ENCODE measurements around the gene WNK4.

WNK4 gene

GRCh38 chr17:42773290-42774035, 6.9 kb upstream of the WNK4 start, which contains the start of gene VPS25:
VPS25 (plus strand) TSS chr17:42773449; CDS start chr17:42773476, 27 bp downstream.
- peak; percentile 39 for DNase-seq (ENCODE audit: extremely low read depth, low read depth)
- H3K4me3 ChIP-seq (replicated peaks; ENCODE audit: low read depth, low read length): peak within 1 kb of the TSS; percentile 98
- TF ChIP-seq CTCF (IDR thresholded peaks at IDR 0.05; ENCODE audit: low read depth, low read length, missing control alignments): no peak

- H3K4me3 ChIP-seq (replicated peaks; ENCODE audit: low read depth, low read length): peak overlapping the region; percentile 98
- no peak for TF ChIP-seq CTCF (IDR thresholded peaks at IDR 0.05; ENCODE audit: low read depth, low read length, missing control alignments)
- no peak for DNase-seq (ENCODE audit: extremely low read depth, low read depth)
These were observed 6.2 kb upstream of the WNK4 start for GRCh38 chr17:42774066-42774745.

GRCh38 chr17:42775534-42776098, 4.8 kb upstream of the WNK4 start:
- no peak for DNase-seq (ENCODE audit: extremely low read depth, low read depth)
- TF ChIP-seq CTCF (IDR thresholded peaks at IDR 0.05; ENCODE audit: low read depth, low read length, missing control alignments): no peak

GRCh38 chr17:42778570-42778969, 1.8 kb upstream of the WNK4 start:
- no peak for DNase-seq (ENCODE audit: extremely low read depth, low read depth)
- no peak for TF ChIP-seq CTCF (IDR thresholded peaks at IDR 0.05; ENCODE audit: low read depth, low read length, missing control alignments)
- H3K4me3 ChIP-seq (replicated peaks; ENCODE audit: low read depth, low read length): no peak overlapping the region

More at GRCh38 chr17:42775534-42776098, 4.8 kb upstream of the WNK4 start:
- no peak overlapping the region for H3K4me3 ChIP-seq (replicated peaks; ENCODE audit: low read depth, low read length)

- no peak overlapping the region for H3K4me3 ChIP-seq (replicated peaks; ENCODE audit: low read depth, low read length)
- no peak for TF ChIP-seq CTCF (IDR thresholded peaks at IDR 0.05; ENCODE audit: low read depth, low read length, missing control alignments)
- no peak for DNase-seq (ENCODE audit: extremely low read depth, low read depth)
These were observed 990 bp upstream of the WNK4 start for GRCh38 chr17:42779304-42779935.

- DNase-seq (ENCODE audit: extremely low read depth, low read depth): no peak
- peak overlapping the region; percentile 50 for H3K4me3 ChIP-seq (replicated peaks; ENCODE audit: low read depth, low read length)
- TF ChIP-seq CTCF (IDR thresholded peaks at IDR 0.05; ENCODE audit: low read depth, low read length, missing control alignments): no peak
These were observed 635 bp downstream of the WNK4 start for GRCh38 chr17:42780851-42781638.
